Activated T-helper 1 cell treated with anti-CD3 and anti-CD28 coated beads, Interleukin-12 subunit alpha, Interleukin-12 subunit beta, Interleukin-2, Interleukin-4 antibody, amounts not matched to agents 30 ng/mL and 10 ng/mL and 1 ng/mL, durations not matched to agents 14 hours and 24 hours and 36 hours (primary cell): ENCODE results near the gene AGXT. TPM values are rescaled to one million over a fixed set of nuclear protein-coding genes. Genes with fewer than 3 reads are reported as not detected.

Source experiments
- DNase-seq: peaks from one replicate; pipeline ENCODE4 v3.0.0; 2021; ENCODE audit warnings: low spot score
- H3K27ac Mint-ChIP-seq: one replicate; pipeline ENCODE4 v1.8.0; 2021; ENCODE audit warnings: mild to moderate bottlenecking, mixed read lengths
- H3K27me3 Mint-ChIP-seq: one replicate; pipeline ENCODE4 v1.8.0; 2022; ENCODE audit warnings: mild to moderate bottlenecking, moderate library complexity, mixed read lengths; ENCODE audit not compliant: insufficient read depth
- H3K36me3 Mint-ChIP-seq: one replicate; pipeline ENCODE4 v1.8.0; 2021; ENCODE audit warnings: low read depth, mixed read lengths
- H3K4me1 Mint-ChIP-seq: one replicate; pipeline ENCODE4 v1.8.0; 2021; ENCODE audit warnings: low read depth, mixed read lengths
- H3K4me3 Mint-ChIP-seq: one replicate; pipeline ENCODE4 v1.8.0; 2021; ENCODE audit warnings: mild to moderate bottlenecking, moderate library complexity, mixed read lengths
- H3K9me3 Mint-ChIP-seq: one replicate; pipeline ENCODE4 v1.8.0; 2021; ENCODE audit warnings: mixed read lengths
- intact Hi-C: fragments of 100-400 bp; cut with micrococcal nuclease; formaldehyde crosslinking; loops from one replicate; pipeline ENCODE4 v1.15.1; 2024
- total RNA-seq: library from RNA; stranded (reverse); gene quantifications from 2 replicates; pipeline ENCODE4 v1.2.3, GENCODE V29; 2022

Gene AGXT
- total RNA-seq, 1 donor from 2014 or later: not detected

- intact Hi-C loops: no loop called here
Measured at GRCh38 chr2:240888130-240888889, 19.7 kb downstream of the AGXT start.

GRCh38 chr2:240888890-240889573, 20.4 kb downstream of the AGXT start:
- Mint-ChIP-seq H3K4me3 (no peak overlapping the region), H3K4me1 (no peaks in the 10 kb centered on the region), H3K27ac (no peak overlapping the region), H3K27me3 (no peaks in the 10 kb centered on the region), H3K36me3 (no peaks in the 10 kb centered on the region), H3K9me3 (no peaks in the 10 kb centered on the region)
- no peak for DNase-seq
- intact Hi-C loops: no loop called here

More at GRCh38 chr2:240888130-240888889, 19.7 kb downstream of the AGXT start:
- no peak overlapping the region for H3K4me3 Mint-ChIP-seq
- no peak overlapping the region for H3K27ac Mint-ChIP-seq
- no peaks in the 10 kb centered on the region for H3K4me1 Mint-ChIP-seq
- DNase-seq: no peak
- no peaks in the 10 kb centered on the region for H3K27me3 Mint-ChIP-seq
- H3K36me3 Mint-ChIP-seq: no peaks in the 10 kb centered on the region
- H3K9me3 Mint-ChIP-seq: no peaks in the 10 kb centered on the region

GRCh38 chr2:240889601-240890560, 21.3 kb downstream of the AGXT start:
- Mint-ChIP-seq H3K4me1 (no peaks in the 10 kb centered on the region), H3K36me3 (no peaks in the 10 kb centered on the region), H3K4me3 (no peak overlapping the region), H3K27ac (no peak overlapping the region), H3K9me3 (no peaks in the 10 kb centered on the region), H3K27me3 (no peaks in the 10 kb centered on the region)
- DNase-seq: no peak
- intact Hi-C loops: no loop called here

- H3K27ac Mint-ChIP-seq: no peak overlapping the region
- intact Hi-C loops: no loop called here
- H3K4me1 Mint-ChIP-seq: no peaks in the 10 kb centered on the region
- DNase-seq: no peak
- H3K36me3 Mint-ChIP-seq: no peaks in the 10 kb centered on the region
- no peaks in the 10 kb centered on the region for H3K27me3 Mint-ChIP-seq
- no peaks in the 10 kb centered on the region for H3K9me3 Mint-ChIP-seq
- no peak overlapping the region for H3K4me3 Mint-ChIP-seq
Measured at GRCh38 chr2:240890691-240891090, 22.1 kb downstream of the AGXT start.

- Mint-ChIP-seq H3K36me3 (no peaks in the 10 kb centered on the region), H3K4me1 (no peaks in the 10 kb centered on the region)
Measured at GRCh38 chr2:240891492-240892340, 23.1 kb downstream of the AGXT start.

GRCh38 chr2:240892356-240892755, 23.7 kb downstream of the AGXT start:
- H3K9me3 Mint-ChIP-seq: no peaks in the 10 kb centered on the region
- H3K4me1 Mint-ChIP-seq: no peaks in the 10 kb centered on the region
- H3K36me3 Mint-ChIP-seq: no peaks in the 10 kb centered on the region
- H3K27ac Mint-ChIP-seq: no peak overlapping the region
- no peaks in the 10 kb centered on the region for H3K27me3 Mint-ChIP-seq
- intact Hi-C loops: no loop called here
- no peak for DNase-seq
- H3K4me3 Mint-ChIP-seq: no peak overlapping the region

More at GRCh38 chr2:240891492-240892340, 23.1 kb downstream of the AGXT start:
- intact Hi-C loops: no loop called here
- Mint-ChIP-seq H3K27ac (no peak overlapping the region), H3K9me3 (no peaks in the 10 kb centered on the region), H3K27me3 (no peaks in the 10 kb centered on the region), H3K4me3 (no peak overlapping the region)
- no peak for DNase-seq

GRCh38 chr2:240892925-240893324, 24.3 kb downstream of the AGXT start:
- intact Hi-C loops: no loop called here
- H3K4me1 Mint-ChIP-seq: no peaks in the 10 kb centered on the region
- H3K36me3 Mint-ChIP-seq: no peaks in the 10 kb centered on the region
- no peak overlapping the region for H3K4me3 Mint-ChIP-seq
- no peaks in the 10 kb centered on the region for H3K9me3 Mint-ChIP-seq
- H3K27me3 Mint-ChIP-seq: no peaks in the 10 kb centered on the region
- H3K27ac Mint-ChIP-seq: no peak overlapping the region
- no peak for DNase-seq

- no peaks in the 10 kb centered on the region for H3K36me3 Mint-ChIP-seq
- no peaks in the 10 kb centered on the region for H3K27me3 Mint-ChIP-seq
- H3K4me3 Mint-ChIP-seq: no peak overlapping the region
- intact Hi-C loops: no loop called here
- H3K9me3 Mint-ChIP-seq: no peaks in the 10 kb centered on the region
- peak; percentile 16 for DNase-seq
- peak overlapping the region; percentile 80 for H3K27ac Mint-ChIP-seq
- no peaks in the 10 kb centered on the region for H3K4me1 Mint-ChIP-seq
Measured at GRCh38 chr2:240893363-240893844, 24.8 kb downstream of the AGXT start.

GRCh38 chr2:240894006-240894405, 25.4 kb downstream of the AGXT start:
- no peaks in the 10 kb centered on the region for H3K36me3 Mint-ChIP-seq
- no peak for DNase-seq
- no peak overlapping the region for H3K4me3 Mint-ChIP-seq
- no peaks in the 10 kb centered on the region for H3K4me1 Mint-ChIP-seq
- intact Hi-C loops: no loop called here
- H3K9me3 Mint-ChIP-seq: no peaks in the 10 kb centered on the region
- H3K27me3 Mint-ChIP-seq: no peaks in the 10 kb centered on the region
- no peak overlapping the region for H3K27ac Mint-ChIP-seq

GRCh38 chr2:240894836-240895558, 26.4 kb downstream of the AGXT start:
- no peaks in the 10 kb centered on the region for H3K9me3 Mint-ChIP-seq
- no peaks in the 10 kb centered on the region for H3K27me3 Mint-ChIP-seq
- H3K36me3 Mint-ChIP-seq: no peaks in the 10 kb centered on the region
- H3K4me1 Mint-ChIP-seq: no peaks in the 10 kb centered on the region
- DNase-seq: no peak
- no peak overlapping the region for H3K4me3 Mint-ChIP-seq
- H3K27ac Mint-ChIP-seq: no peak overlapping the region
- intact Hi-C loops: no loop called here

- Mint-ChIP-seq H3K4me3 (no peak within 1 kb of the TSS), H3K36me3 (no peaks in the 10 kb centered on the region), H3K27me3 (no peaks in the 10 kb centered on the region), H3K27ac (no peak within 1 kb of the TSS), H3K9me3 (no peaks in the 10 kb centered on the region), H3K4me1 (no peaks in the 10 kb centered on the region)
- no peak for DNase-seq
- intact Hi-C loops: no loop called here
Measured at GRCh38 chr2:240895656-240896388, 27.2 kb downstream of the AGXT start, which contains the start of gene MAB21L4. Gene MAB21L4 (minus strand): TSS chr2:240896156. CDS start chr2:240895997, 159 bp downstream.
